GM12892 (cell line): ENCODE measurements around the gene ZDHHC13.

ENCODE experiments used
- DNase-seq: peaks from one replicate; pipeline ENCODE4 v3.0.0; 2011; ENCODE audit not compliant: insufficient read length
- FAIRE-seq: peaks from 2 replicates; lab custom pipeline; 2011; peaks lifted over from hg19 to GRCh38; lab: Jason Lieb, UNC
- POLR2A ChIP-seq: IDR thresholded peaks from 2 replicates; pipeline ENCODE4 v1.6.1; 2011; ENCODE audit warnings: low read depth, low read length, control low read depth
- POLR2AphosphoS5 ChIP-seq: IDR thresholded peaks from 2 replicates; pipeline ENCODE4 v1.6.1; 2011; ENCODE audit warnings: low read depth, low read length, control low read depth
- TAF1 ChIP-seq: IDR thresholded peaks from 2 replicates; pipeline ENCODE4 v1.6.1; 2011; ENCODE audit warnings: low read depth, mild to moderate bottlenecking, control low read depth, low read length, borderline replicate concordance

ZDHHC13 gene

GRCh38 chr11:19199048-19199447 is 82.1 kb downstream of the ZDHHC13 start:
- DNase-seq (no peak), FAIRE-seq (no peak)
- TF ChIP-seq POLR2A = no peak
- TF ChIP-seq POLR2AphosphoS5 = no peak
- TF ChIP-seq TAF1 = no peak

GRCh38 chr11:19199771-19200170 is 82.8 kb downstream of the ZDHHC13 start:
- DNase-seq = no peak
- no peak for TF ChIP-seq POLR2A
- no peak for TF ChIP-seq POLR2AphosphoS5
- TF ChIP-seq TAF1 = no peak
- no peak for FAIRE-seq

GRCh38 chr11:19200410-19201201 is 83.6 kb downstream of the ZDHHC13 start:
- no peak for DNase-seq
- FAIRE-seq = no peak
- no peak for TF ChIP-seq TAF1
- no peak for TF ChIP-seq POLR2AphosphoS5
- no peak for TF ChIP-seq POLR2A

- DNase-seq (no peak), FAIRE-seq (no peak)
- TF ChIP-seq POLR2A = no peak
- TF ChIP-seq POLR2AphosphoS5 = no peak
- no peak for TF ChIP-seq TAF1
Measured at GRCh38 chr11:19201737-19202605, 85.0 kb downstream of the ZDHHC13 start, which contains the start of gene CSRP3. Gene CSRP3 (minus strand): TSS chr11:19201983. CDS start chr11:19192448, 9,535 bp downstream.

- FAIRE-seq (no peak), DNase-seq (no peak)
- TF ChIP-seq TAF1 (no peak), POLR2AphosphoS5 (no peak), POLR2A (no peak)
Measured at GRCh38 chr11:19204836-19205235, 87.9 kb downstream of the ZDHHC13 start.

- no peak for TF ChIP-seq TAF1
- TF ChIP-seq POLR2AphosphoS5 = no peak
- no peak for TF ChIP-seq POLR2A
- no peak for DNase-seq
- no peak for FAIRE-seq
Measured at GRCh38 chr11:19208181-19208580, 91.2 kb downstream of the ZDHHC13 start.

- FAIRE-seq (no peak), DNase-seq (no peak)
- TF ChIP-seq POLR2A = no peak
- TF ChIP-seq TAF1 = no peak
- no peak for TF ChIP-seq POLR2AphosphoS5
Measured at GRCh38 chr11:19208959-19209546, 92.1 kb downstream of the ZDHHC13 start.

- no peak for DNase-seq
- FAIRE-seq = no peak
- TF ChIP-seq POLR2AphosphoS5 (no peak), POLR2A (no peak), TAF1 (no peak)
Measured at GRCh38 chr11:19209617-19210370, 92.8 kb downstream of the ZDHHC13 start.

GRCh38 chr11:19216021-19216420 is 99.1 kb downstream of the ZDHHC13 start:
- no peak for FAIRE-seq

GRCh38 chr11:19216709-19217374 is 99.9 kb downstream of the ZDHHC13 start:
- FAIRE-seq (no peak), DNase-seq (no peak)
- no peak for TF ChIP-seq POLR2AphosphoS5
- TF ChIP-seq POLR2A = no peak
- no peak for TF ChIP-seq TAF1

More at GRCh38 chr11:19216021-19216420, 99.1 kb downstream of the ZDHHC13 start:
- no peak for DNase-seq
- TF ChIP-seq POLR2A (no peak), TAF1 (no peak), POLR2AphosphoS5 (no peak)

GRCh38 chr11:19218216-19218615 is 101.2 kb downstream of the ZDHHC13 start:
- DNase-seq (no peak), FAIRE-seq (no peak)
- TF ChIP-seq POLR2AphosphoS5 (no peak), POLR2A (no peak), TAF1 (no peak)
